GM12873 (cell line): ENCODE data around the gene ATP2C1.

Experiments
- TF ChIP-seq, protein P1 (sequence below): IDR thresholded peaks from 2 replicates; pipeline ENCODE4 v1.5.1; 2012; ENCODE audit warnings: low read depth, mild to moderate bottlenecking, moderate library complexity, low read length, control low read depth; ENCODE audit not compliant: insufficient read depth; ENCODE audit errors: missing control alignments

The ATP2C1 gene

DNA sequence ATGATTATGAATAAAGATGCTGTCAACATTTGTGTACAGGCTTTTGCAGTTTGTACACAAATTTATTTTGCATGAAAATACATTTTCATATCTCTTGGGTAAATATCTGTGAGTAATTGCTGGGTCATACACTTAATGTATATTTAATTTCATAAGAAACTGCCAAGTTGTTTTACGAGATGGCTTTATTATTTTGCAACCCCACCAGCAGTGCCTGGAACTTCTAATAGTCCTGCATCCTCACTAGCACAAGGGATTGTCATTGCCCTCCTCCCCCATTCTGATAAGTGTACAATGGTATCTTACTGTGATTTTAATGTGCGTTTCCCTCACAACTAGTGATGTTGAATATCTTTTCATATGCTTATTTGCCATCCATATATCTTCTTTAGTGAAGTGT is 87.6 kb downstream of the ATP2C1 start:
- TF ChIP-seq, protein P1, sequence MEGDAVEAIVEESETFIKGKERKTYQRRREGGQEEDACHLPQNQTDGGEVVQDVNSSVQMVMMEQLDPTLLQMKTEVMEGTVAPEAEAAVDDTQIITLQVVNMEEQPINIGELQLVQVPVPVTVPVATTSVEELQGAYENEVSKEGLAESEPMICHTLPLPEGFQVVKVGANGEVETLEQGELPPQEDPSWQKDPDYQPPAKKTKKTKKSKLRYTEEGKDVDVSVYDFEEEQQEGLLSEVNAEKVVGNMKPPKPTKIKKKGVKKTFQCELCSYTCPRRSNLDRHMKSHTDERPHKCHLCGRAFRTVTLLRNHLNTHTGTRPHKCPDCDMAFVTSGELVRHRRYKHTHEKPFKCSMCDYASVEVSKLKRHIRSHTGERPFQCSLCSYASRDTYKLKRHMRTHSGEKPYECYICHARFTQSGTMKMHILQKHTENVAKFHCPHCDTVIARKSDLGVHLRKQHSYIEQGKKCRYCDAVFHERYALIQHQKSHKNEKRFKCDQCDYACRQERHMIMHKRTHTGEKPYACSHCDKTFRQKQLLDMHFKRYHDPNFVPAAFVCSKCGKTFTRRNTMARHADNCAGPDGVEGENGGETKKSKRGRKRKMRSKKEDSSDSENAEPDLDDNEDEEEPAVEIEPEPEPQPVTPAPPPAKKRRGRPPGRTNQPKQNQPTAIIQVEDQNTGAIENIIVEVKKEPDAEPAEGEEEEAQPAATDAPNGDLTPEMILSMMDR, result no peak

DNA sequence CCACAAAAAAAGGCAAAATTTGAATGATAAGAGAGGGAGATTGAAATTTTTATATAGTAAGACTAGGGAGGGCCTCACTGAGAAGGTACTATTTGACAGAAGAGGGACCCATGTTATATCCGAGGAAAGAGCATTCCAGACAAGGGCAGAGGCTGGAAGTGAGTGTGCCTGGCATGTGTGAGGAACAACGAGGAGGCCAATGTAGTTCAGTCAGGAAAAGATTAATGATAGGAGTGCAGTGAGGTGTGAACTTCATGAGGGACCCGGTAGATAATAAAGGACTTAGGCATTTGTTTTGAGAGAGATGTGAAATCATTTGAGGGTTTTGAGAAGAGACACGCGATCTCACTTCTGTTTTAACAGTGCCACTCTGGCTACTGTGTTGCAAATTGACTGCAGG is 96.4 kb downstream of the ATP2C1 start:
- TF ChIP-seq, protein P1, result no peak

GRCh38 chr3:130991126-130991525 is 97.2 kb downstream of the ATP2C1 start:
- TF ChIP-seq, protein P1, result no peak

DNA sequence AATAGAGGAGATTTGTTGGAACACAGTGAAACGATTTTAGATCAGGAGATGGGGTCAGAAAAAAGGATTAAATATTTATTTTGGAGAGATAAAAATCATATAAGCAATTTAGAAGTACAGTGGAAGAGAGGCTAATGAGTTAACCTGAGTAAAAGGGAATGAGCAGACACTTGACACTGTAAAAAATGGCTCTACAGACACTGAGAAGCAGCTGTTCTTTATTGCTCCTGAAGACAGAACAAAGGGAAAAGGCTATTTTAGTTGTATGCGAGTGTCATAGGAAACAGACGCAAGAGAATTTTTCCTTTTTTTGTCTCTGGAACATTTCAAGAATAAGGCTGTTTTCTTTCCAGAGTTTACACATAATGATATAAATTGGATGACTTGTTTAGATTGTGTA is 98.5 kb downstream of the ATP2C1 start:
- TF ChIP-seq, protein P1, result no peak

DNA sequence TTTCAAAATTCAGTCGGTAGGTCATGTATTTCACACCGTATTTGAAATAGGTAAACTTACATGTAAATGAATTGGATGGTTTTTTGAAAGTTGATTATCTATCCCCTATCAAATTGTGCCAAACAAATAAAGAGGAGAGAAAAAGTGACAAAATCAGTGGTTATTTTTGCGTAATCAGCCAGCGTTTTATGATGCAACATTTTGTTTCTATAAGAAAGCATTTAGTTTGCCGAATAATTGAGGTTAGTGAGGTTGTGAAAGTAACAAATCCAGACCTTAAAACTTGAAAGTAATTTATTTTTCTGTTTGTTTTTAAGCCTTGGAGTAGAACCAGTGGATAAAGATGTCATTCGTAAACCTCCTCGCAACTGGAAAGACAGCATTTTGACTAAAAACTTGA is 103.4 kb downstream of the ATP2C1 start:
- TF ChIP-seq, protein P1, result no peak

DNA sequence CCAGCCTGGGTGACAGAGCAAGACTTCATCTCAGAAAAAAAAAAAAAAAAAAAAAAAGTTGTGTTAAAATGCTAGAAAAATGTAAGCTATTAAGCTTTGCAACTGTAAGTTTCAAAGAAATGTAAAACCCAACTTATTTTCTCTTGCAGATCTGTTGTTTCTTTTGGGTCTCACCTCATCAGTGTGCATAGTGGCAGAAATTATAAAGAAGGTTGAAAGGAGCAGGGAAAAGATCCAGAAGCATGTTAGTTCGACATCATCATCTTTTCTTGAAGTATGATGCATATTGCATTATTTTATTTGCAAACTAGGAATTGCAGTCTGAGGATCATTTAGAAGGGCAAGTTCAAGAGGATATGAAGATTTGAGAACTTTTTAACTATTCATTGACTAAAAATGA is 107.2 kb downstream of the ATP2C1 start:
- TF ChIP-seq, protein P1, result no peak

DNA sequence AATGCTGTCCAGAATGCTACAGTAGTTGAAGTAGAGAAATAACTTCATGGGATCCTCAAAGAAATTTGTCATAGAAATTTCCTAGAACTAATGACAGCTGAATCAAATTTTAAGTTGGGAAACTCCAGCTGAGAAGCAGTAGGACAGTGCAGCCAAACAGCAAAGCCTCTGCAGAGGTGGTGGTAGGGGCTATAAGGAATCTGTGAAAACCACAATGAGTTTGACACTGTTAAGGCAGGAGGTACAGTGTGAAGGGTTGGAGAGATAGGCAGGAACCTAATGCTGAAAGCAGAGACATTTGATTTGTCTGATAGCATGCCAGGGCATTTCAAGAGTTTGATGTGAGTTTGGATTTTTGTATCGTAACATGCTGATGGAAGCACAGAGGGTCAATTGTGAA is 110.7 kb downstream of the ATP2C1 start:
- TF ChIP-seq, protein P1, result no peak

GRCh38 chr3:131007256-131007655 is 113.4 kb downstream of the ATP2C1 start:
- TF ChIP-seq, protein P1, result no peak
